HG02759 (cell line): ENCODE data around the gene LAPTM5.
"Not testable (repeated sequence)": the region's sequence is repeated elsewhere in the genome, so short reads cannot be mapped to it uniquely, and the experiment has no call there.

Source experiments
- ATAC-seq: cut with Tn5 transposase; IDR thresholded peaks from one replicate; pipeline ENCODE4 v1.9.1; 2021; ENCODE audit warnings: mild to moderate bottlenecking, moderate library complexity; ENCODE audit not compliant: unreplicated experiment

Gene LAPTM5

GRCh38 chr1:30698401-30698981 lies 59.1 kb downstream of the LAPTM5 start:
- no peak for ATAC-seq

DNA sequence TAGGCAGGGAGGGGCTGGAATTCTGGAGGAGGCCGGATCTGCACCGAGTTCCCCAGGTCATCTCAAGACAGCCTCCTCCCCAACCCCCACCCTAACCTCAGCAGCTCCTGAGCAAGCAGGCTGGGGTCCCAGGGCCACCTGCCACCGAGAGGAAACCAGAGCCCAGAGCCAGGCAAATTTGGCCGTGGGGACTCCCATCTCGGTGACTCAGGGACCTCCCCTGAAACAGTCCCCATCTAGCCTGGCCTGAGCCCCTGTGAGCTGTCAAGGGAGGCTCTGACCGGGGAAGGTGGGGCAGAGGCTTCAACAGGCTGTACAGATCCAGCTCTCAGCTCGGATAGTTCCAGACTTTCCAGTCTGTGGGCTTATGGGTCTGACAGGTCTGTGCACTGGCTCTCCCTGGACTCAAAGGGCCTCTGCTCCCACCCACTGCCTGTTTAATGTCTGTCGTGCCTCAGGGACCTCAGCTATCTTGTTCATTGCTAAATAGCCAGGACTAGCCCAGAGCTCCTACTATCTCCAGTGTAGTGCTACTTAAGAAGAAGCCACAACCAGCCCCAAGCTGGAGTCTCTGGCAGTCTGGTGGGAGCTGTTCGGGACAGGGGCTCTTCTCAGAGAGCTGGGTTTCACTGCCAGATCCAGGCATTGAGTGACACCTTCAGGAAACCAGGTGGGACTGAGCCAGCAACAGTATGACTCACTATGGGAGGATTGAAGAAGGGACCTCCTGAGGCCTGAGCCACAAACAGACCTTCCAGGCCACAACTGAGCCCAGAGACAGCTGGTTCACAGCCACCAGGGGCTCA lies 59.8 kb downstream of the LAPTM5 start:
- ATAC-seq, result no peak

DNA sequence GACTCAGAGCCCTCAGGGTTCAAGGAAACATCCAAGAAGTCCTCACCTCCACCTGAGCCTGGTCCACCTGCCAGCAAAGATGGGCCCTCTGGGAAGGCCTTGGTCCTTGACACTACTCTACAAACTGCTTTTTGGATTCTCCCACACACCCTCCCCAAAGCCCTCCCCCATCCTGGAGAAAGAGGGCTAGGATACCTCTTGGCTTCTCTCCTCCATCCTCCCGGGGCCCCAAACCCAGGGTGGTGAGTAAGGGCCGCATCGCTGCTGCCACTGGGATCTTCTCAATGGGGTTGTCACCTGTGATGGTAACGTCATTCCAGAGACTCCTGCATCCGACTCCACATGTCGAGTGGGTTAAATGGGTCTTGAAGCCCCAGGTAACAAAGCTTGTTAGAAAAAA lies 60.7 kb downstream of the LAPTM5 start:
- no peak for ATAC-seq

DNA sequence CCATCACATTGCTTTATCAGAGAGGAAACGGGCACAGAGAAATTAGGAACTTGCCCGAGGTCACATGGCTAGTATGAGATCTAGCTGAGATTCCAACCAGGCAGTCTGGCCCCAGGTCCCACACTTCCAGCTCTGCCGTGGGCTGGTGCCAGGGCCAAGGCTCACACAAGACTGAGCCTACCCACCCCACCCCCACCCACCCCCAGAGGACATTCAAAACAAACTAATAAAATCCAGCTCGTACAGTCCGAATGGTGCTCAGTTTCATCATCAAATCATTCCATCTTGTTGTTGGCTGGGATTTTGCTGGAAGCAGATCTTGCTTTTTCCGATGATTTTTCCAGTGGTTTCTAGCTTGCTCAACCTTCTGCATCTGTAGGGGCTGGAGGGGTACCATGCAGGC lies 62.1 kb downstream of the LAPTM5 start:
- ATAC-seq, result no peak

DNA sequence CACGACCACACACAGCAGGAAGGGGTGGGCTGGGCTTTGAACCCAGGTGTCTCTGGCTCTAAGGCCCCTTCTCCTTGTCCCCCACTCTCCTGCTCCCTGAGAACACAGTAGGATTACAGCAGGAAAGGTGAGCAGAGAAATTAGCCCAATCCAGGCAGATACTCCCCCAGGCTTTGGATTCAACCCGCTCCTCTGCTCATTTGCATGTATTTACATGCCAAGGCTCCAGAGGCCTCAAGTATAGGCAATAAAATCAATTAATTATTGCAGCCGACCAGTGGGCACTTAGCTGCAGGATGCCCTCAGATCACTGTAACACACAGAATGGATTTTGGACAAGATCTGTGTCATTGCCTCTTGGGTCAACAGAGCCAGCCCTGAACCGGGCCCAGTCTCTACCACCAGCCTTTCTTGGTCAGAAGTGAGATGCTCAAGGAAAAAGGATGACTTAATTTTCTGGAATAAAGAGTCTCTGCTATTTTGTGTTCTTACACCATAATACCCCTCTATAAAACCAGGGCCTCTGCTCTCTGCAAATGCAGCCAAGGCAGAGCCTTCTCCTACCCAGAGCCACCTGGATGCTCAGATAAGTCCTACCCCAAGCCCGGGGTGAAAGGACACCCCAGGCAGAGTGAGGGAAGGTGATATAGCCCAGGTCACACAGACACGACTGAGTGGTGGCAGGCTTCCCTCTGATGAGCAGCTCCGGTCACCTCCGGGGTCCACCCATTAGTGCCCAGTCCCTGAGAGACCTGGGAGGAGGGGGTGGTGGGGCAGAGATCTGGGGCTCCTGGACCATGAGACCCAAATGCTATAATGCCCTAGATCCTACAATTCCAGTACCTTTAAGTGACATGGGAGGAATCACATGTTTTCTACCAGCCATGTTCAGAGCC lies 63.0 kb downstream of the LAPTM5 start:
- no peak for ATAC-seq

DNA sequence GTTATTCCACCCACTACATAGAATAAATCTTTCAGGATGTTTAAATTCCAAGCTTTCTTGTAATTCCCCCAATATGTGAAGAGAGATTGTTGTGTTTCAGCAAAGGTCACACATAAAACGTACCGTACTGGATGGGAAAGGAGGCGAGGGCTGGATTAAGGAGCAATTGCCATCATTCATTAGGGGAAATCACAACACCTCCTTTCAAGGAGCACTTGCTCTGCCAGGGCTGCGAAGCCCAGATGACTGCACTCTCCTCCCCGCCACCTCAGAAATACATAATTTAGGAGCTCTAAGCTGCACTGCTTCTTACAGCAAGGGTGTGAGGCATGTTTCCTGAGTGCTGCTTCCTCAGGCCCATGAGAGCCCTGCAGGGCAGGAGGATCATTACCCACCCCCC lies 63.8 kb downstream of the LAPTM5 start:
- no peak for ATAC-seq

DNA sequence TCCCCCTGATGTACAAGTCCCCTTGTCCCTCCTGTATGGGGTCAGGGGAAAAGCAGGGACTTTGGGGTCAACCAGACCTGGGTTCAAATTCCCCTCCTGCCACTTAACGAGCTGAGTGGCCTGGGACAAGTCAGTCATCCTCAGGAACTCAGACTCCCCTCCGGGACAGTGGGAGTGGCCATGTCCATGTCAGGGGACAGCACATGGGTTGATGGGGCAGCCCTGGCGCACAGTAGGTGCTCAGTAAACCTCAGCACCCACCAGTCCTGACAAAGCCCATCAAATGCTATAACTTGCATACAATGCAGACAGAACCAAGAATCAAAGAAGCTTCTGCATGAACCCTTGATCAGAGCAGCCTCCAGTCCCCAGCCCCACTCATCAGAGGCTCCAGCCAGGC lies 64.2 kb downstream of the LAPTM5 start:
- ATAC-seq, result no peak

GRCh38 chr1:30692948-30693301 lies 64.6 kb downstream of the LAPTM5 start:
- ATAC-seq, result no peak

DNA sequence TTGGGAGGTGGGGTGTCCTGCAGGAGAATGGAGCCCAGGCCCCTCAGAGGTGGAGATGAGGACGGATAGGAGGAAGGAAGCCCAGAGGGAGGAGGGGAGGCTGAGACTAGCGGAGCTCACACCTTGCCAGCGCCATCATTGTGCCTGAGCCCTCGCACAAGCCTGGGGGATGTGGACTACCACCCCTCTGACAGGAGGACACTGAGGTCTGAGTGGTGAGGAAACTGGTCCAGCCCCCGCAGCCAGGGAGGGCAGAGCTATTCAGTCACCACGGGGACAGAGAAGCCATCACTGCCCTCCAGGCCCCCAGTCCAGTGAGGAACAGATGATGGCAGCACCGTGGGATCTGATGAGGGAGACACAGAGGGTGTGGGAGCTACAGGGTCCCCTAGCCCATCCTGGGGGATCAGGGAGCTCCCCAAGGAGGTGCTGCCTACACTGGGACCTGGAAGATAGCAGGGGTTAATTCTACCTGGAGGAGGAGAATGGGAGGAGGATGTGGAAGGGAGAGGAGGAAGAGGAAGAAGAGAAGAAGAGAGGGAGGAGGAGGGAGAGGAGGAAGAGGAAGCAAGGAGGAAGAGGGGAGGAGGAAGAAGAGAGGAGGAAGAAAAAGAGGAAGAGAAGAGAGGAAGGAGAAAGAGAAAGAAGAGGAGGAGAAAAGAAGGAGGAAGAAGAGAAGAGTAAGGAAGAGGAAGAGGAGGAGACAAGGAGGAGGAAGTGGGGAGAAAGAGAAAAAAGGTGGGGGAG lies 65.2 kb downstream of the LAPTM5 start:
- ATAC-seq, result no peak

GRCh38 chr1:30691480-30691879 lies 66.1 kb downstream of the LAPTM5 start:
- ATAC-seq, result no peak

- no peak for ATAC-seq
These were observed 67.5 kb downstream of the LAPTM5 start for GRCh38 chr1:30689901-30690645.

- no peak for ATAC-seq
These were observed 68.4 kb downstream of the LAPTM5 start for GRCh38 chr1:30688920-30689794.

- not testable (repeated sequence) for ATAC-seq
These were observed 69.1 kb downstream of the LAPTM5 start for GRCh38 chr1:30688516-30688915.

GRCh38 chr1:30687886-30688285 lies 69.7 kb downstream of the LAPTM5 start:
- no peak for ATAC-seq

DNA sequence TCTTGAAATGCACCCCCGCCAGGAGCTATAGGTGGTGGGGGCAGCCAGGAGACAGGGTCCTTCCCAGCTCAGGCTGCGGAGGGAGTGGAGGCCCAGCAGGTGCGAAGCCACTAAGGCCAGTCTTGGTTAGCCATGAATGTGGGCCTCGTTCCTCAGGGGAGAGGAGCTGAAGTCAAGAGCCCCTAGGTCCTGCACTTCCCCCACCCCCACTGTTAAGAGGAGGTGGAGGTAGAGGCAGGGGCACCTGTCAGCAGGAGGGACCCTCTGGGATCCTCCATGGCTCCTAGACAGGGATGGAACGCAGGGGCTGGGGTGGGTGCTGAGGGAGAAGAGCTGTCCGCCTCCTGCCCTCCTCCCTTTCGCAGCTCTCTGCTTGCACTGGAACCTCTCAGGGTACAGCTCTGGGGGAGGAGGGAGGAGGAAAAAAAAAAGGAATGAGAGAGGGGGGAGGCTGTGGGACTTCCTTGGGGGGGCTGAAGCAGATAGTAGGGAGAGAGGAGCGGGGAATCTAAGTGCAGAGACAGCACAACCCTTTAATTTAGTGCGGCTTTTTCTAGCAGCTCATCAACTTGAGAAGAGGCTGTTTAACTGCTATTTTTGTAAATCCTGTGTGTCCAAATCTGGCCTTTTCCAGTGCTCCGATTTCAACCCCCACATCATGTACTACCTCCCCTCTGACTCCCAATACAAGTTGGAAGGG lies 71.2 kb downstream of the LAPTM5 start:
- no peak for ATAC-seq

DNA sequence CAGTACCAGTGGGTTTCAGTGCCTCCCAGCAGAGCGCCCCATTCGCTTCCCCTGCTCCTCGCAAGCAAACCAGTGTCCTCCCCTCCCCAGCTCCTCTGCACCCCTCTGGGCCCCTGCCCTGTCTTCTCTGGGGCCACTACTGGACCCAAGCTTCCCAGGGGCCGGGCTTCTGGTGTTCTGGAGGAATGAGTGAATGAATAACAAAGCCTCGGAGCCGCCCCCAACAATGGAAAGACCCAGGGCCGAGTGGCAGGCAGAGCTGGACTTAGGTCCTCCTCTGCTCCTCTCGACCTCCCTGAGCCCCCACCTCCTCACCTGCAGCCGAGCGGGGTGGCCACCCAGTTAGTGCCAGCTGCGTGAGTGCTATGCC lies 71.8 kb downstream of the LAPTM5 start:
- ATAC-seq, result no peak

DNA sequence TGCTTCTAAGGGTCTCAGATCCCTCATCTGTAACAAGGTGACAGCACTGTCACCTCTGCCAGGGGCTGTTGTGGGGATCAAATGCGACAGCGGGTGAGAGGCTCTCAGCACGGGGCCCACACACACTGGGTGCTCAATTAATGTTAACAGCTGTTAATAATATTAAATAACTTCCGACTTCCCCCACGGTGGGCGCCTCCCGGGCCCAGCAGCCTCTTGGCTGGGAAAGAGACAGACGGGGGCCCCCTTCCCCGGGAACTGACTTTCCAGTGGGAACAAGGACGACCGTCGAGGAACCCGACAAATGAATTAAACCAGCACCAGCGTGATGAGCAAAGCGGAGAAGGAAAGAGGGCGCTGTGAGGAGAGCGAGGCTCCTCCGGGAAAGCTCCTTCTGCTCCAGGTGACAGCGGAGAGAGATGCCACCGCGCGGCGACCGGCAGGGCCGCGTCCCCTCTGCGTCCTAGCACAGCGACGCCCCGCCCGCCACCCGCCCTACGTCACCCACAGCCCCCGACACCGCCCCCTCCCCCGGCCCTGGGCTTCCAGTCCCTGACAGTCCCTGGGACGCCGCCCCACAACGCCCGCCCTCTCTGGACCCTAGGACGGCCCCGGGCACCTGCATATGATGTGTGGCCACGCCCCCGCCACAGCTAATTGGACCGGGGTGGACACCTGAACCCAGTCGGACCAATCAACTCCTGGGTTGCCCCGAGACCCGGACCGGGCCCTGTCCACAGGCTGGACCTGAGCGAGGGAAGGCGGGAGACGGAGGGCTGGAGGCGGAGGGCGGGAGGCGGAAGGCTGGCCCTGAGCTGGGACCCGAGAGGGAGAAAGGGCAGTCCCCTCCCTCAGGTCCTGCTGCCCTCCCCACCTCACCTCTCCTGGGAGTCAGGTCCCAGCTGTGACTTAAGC lies 72.4 kb downstream of the LAPTM5 start:
- no peak for ATAC-seq

- ATAC-seq, result no peak
These were observed 73.3 kb downstream of the LAPTM5 start for GRCh38 chr1:30684259-30684658.
